ENCODE data around the gene POLD3.
"Not testable (repeated sequence)": the region's sequence is repeated elsewhere in the genome, so short reads cannot be mapped to it uniquely, and the experiment has no call there.

The POLD3 gene

GRCh38 chr11:74577624-74578396, 14.6 kb upstream of the POLD3 start:
- Histone ChIP-seq H3K4me3 (ENCODE audit: low read length) (no peak overlapping the region), H2AFZ (ENCODE audit: low read depth, low read length) (no peak overlapping the region), H3K4me1 (ENCODE audit: low read length) (0 out of 2 replicates have a peak, but pooled peaks cover 3% of the 10 kb centered on the region), H3K4me2 (ENCODE audit: low read length) (no peak overlapping the region), H4K20me1 (ENCODE audit: insufficient read depth, low read length) (no peaks in the 10 kb centered on the region), H3K9ac (ENCODE audit: low read length) (no peak overlapping the region), H3K9me3 (ENCODE audit: insufficient read depth, low read length) (no peaks in the 10 kb centered on the region), H3K79me2 (ENCODE audit: low read length) (no peaks in the 10 kb centered on the region), H3K27me3 (ENCODE audit: low read depth, low read length) (peaks cover 3% of the 10 kb centered on the region; the same call in 1 of the 2 replicates), H3K36me3 (replicated peaks; ENCODE audit: low read depth, low read length) (no peaks in the 10 kb centered on the region), H3K27ac (ENCODE audit: low read length) (no peak overlapping the region)
- TF ChIP-seq CTCF (IDR thresholded peaks at IDR 0.05; ENCODE audit: low read depth, low read length) = no peak
- TF ChIP-seq EZH2phosphoT487 (IDR thresholded peaks at IDR 0.05; ENCODE audit: low read depth) = no peak

- H3K36me3 ChIP-seq (replicated peaks; ENCODE audit: low read depth, low read length) = no peaks in the 10 kb centered on the region
- no peaks in the 10 kb centered on the region for H3K9me3 ChIP-seq (ENCODE audit: insufficient read depth, low read length)
- no peak overlapping the region for H2AFZ ChIP-seq (ENCODE audit: low read depth, low read length)
- no peak overlapping the region for H3K4me3 ChIP-seq (ENCODE audit: low read length)
- no peak overlapping the region for H3K4me2 ChIP-seq (ENCODE audit: low read length)
- no peaks in the 10 kb centered on the region; the same call in 1 of the 2 replicates for H3K27me3 ChIP-seq (ENCODE audit: low read depth, low read length)
- no peaks in the 10 kb centered on the region for H3K4me1 ChIP-seq (ENCODE audit: low read length)
- TF ChIP-seq EZH2phosphoT487 (IDR thresholded peaks at IDR 0.05; ENCODE audit: low read depth) (no peak), CTCF (IDR thresholded peaks at IDR 0.05; ENCODE audit: low read depth, low read length) (no peak)
- no peak overlapping the region for H3K27ac ChIP-seq (ENCODE audit: low read length)
- H3K79me2 ChIP-seq (ENCODE audit: low read length) = no peaks in the 10 kb centered on the region
- H4K20me1 ChIP-seq (ENCODE audit: insufficient read depth, low read length) = no peaks in the 10 kb centered on the region
- H3K9ac ChIP-seq (ENCODE audit: low read length) = no peak overlapping the region
Observed at GRCh38 chr11:74579577-74580270, 12.7 kb upstream of the POLD3 start.

GRCh38 chr11:74581954-74582547, 10.3 kb upstream of the POLD3 start:
- Histone ChIP-seq H3K79me2 (ENCODE audit: low read length) (no peaks in the 10 kb centered on the region), H4K20me1 (ENCODE audit: insufficient read depth, low read length) (no peaks in the 10 kb centered on the region), H3K27me3 (ENCODE audit: low read depth, low read length) (no peaks in the 10 kb centered on the region), H3K9ac (ENCODE audit: low read length) (no peak overlapping the region), H3K4me1 (ENCODE audit: low read length) (no peaks in the 10 kb centered on the region), H3K4me3 (ENCODE audit: low read length) (no peak overlapping the region), H3K27ac (ENCODE audit: low read length) (no peak overlapping the region), H3K9me3 (ENCODE audit: insufficient read depth, low read length) (no peaks in the 10 kb centered on the region), H2AFZ (ENCODE audit: low read depth, low read length) (no peak overlapping the region), H3K36me3 (replicated peaks; ENCODE audit: low read depth, low read length) (no peaks in the 10 kb centered on the region), H3K4me2 (ENCODE audit: low read length) (no peak overlapping the region)
- TF ChIP-seq EZH2phosphoT487 (IDR thresholded peaks at IDR 0.05; ENCODE audit: low read depth) (no peak), CTCF (IDR thresholded peaks at IDR 0.05; ENCODE audit: low read depth, low read length) (no peak)

GRCh38 chr11:74583024-74583624, 9.3 kb upstream of the POLD3 start:
- Histone ChIP-seq H3K4me1 (ENCODE audit: low read length) (no peaks in the 10 kb centered on the region), H2AFZ (ENCODE audit: low read depth, low read length) (no peak overlapping the region), H3K27me3 (ENCODE audit: low read depth, low read length) (no peaks in the 10 kb centered on the region), H3K4me2 (ENCODE audit: low read length) (no peak overlapping the region), H3K4me3 (ENCODE audit: low read length) (no peak overlapping the region), H3K9me3 (ENCODE audit: insufficient read depth, low read length) (no peaks in the 10 kb centered on the region), H3K36me3 (replicated peaks; ENCODE audit: low read depth, low read length) (no peaks in the 10 kb centered on the region), H3K9ac (ENCODE audit: low read length) (no peak overlapping the region), H3K79me2 (ENCODE audit: low read length) (no peaks in the 10 kb centered on the region), H4K20me1 (ENCODE audit: insufficient read depth, low read length) (no peaks in the 10 kb centered on the region), H3K27ac (ENCODE audit: low read length) (no peak overlapping the region)
- TF ChIP-seq EZH2phosphoT487 (IDR thresholded peaks at IDR 0.05; ENCODE audit: low read depth) (no peak), CTCF (IDR thresholded peaks at IDR 0.05; ENCODE audit: low read depth, low read length) (no peak)

GRCh38 chr11:74590492-74590891, 1.9 kb upstream of the POLD3 start:
- not testable (repeated sequence) for H3K27me3 ChIP-seq (ENCODE audit: low read depth, low read length); H3K4me2 ChIP-seq (ENCODE audit: low read length); H3K9me3 ChIP-seq (ENCODE audit: insufficient read depth, low read length); H2AFZ ChIP-seq (ENCODE audit: low read depth, low read length); H3K9ac ChIP-seq (ENCODE audit: low read length); H3K27ac ChIP-seq (ENCODE audit: low read length); H3K4me3 ChIP-seq (ENCODE audit: low read length); H4K20me1 ChIP-seq (ENCODE audit: insufficient read depth, low read length)
- Histone ChIP-seq H3K4me1 (ENCODE audit: low read length) (peaks cover 14% of the 10 kb centered on the region), H3K79me2 (ENCODE audit: low read length) (peaks cover 31% of the 10 kb centered on the region), H3K36me3 (replicated peaks; ENCODE audit: low read depth, low read length) (peaks cover 16% of the 10 kb centered on the region)
